ENCODE measurements around the gene SECISBP2L. TPM values are rescaled to one million over a fixed set of nuclear protein-coding genes. Genes with fewer than 3 reads are reported as not detected.

Gene SECISBP2L
- total and polyA plus RNA-seq, 2 of the 4 experiments (the other 2 are of a cell fraction), result 13.1 to 34.1 TPM

DNA sequence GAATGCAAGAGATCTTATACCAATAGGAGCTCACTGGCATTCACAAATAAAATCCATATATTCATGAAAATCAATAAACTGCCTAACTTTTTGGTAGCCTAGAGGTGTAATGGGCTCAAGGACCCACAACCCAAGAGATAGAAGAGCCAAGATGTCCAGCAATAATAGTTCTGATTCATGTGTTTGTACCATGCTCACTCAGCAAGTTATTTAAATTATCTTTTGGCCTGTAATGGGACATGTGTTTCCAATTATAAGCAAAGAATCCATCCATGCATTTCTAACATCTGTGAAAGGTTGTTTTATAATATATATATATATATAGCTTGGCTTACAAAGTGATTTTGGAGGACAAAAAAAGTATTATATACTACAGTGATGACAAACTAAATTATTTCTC is 52.9 kb downstream of the SECISBP2L start:
- CTCF ChIA-PET, result interaction anchor here (0.6 to 1.4 kb wide), 4 partner anchors 11 to 18 kb away, joined by 3 read pairs; no protein-coding TSS in a partner anchor

More for the DNA sequence above, 52.9 kb downstream of the SECISBP2L start:
- dilution Hi-C loops (cut with HindIII; ENCODE audit: low sequenced_read_pairs, unreplicated experiment), result no loop called here
- H2BK5ac ChIP-seq (ENCODE audit: low read depth, low read length, poor library complexity, severe bottlenecking), result no peak overlapping the region
- H2BK20ac ChIP-seq (ENCODE audit: low read depth, low read length), result no peak overlapping the region
- H4K5ac ChIP-seq (ENCODE audit: low read depth, low read length), result no peak overlapping the region
- H3K36me3 ChIP-seq (ENCODE audit: control insufficient read depth, insufficient read depth, low read length), result peaks cover 28% of the 10 kb centered on the region
- H4K8ac ChIP-seq (ENCODE audit: low read depth in 2 of 2, low read length in 2 of 2), result no peak overlapping the region
- H2AK5ac ChIP-seq (ENCODE audit: low read depth, low read length), result no peak overlapping the region
- H3K14ac ChIP-seq (replicated peaks; ENCODE audit: low read depth, low read length), result no peak overlapping the region
- peaks cover 6% of the 10 kb centered on the region; the same call in 1 of the 2 replicates for H3K9me1 ChIP-seq (ENCODE audit: insufficient read depth, low read length)
- H3K9me3 ChIP-seq (ENCODE audit: control insufficient read depth, insufficient read depth, low read length), result no peaks in the 10 kb centered on the region
- H3K56ac ChIP-seq (ENCODE audit: extremely low read depth, insufficient read depth, low read length), result no peak overlapping the region
- POLR2A ChIA-PET (ENCODE audit: unreplicated experiment), result no interaction called here
- H2BK120ac ChIP-seq (ENCODE audit: low read depth, low read length), result no peak overlapping the region
- H3K4me1 ChIP-seq (ENCODE audit: control insufficient read depth, insufficient read depth, low read length), result peaks cover 4% of the 10 kb centered on the region; the same call in 1 of the 2 replicates
- no peak overlapping the region for H2AFZ ChIP-seq (replicated peaks; ENCODE audit: low read length, poor library complexity)
- no peak overlapping the region for H3K23ac ChIP-seq (ENCODE audit: low read depth, low read length)
- no peaks in the 10 kb centered on the region for H4K20me1 ChIP-seq (ENCODE audit: insufficient read depth, low read length)
- H4K91ac ChIP-seq (ENCODE audit: insufficient read depth, low read depth, low read length), result no peak overlapping the region
- no peak overlapping the region for H2AK9ac ChIP-seq (replicated peaks; ENCODE audit: low read depth, low read length, poor library complexity)
- DNase-seq, result peak; percentile 35
- no TSS peak for BruUV-seq (replicated peaks)
- H3K79me1 ChIP-seq (ENCODE audit: low read depth in 1 of 2, low read length in 2 of 2), result peaks cover 12 to 33% of the 10 kb centered on the region in 2 experiments; a peak in 3 of 4 replicates
- TF ChIP-seq BHLHE40 (IDR thresholded peaks at IDR 0.05; ENCODE audit: low read depth, low read length) (no peak), MAZ (IDR thresholded peaks at IDR 0.05; ENCODE audit: borderline replicate concordance, low read depth, low read length) (no peak), MXI1 (IDR thresholded peaks at IDR 0.05; ENCODE audit: borderline replicate concordance, low read depth, low read length) (no peak), CEBPB (IDR thresholded peaks at IDR 0.05; ENCODE audit: low read depth, low read length) (no peak), POLR2A (IDR thresholded peaks at IDR 0.05; ENCODE audit: low read depth, low read length) (no peak), ELK1 (IDR thresholded peaks at IDR 0.05; ENCODE audit: borderline replicate concordance, low read depth, low read length) (no peak), CHD1 (IDR thresholded peaks at IDR 0.05; ENCODE audit: low read depth, low read length) (no peak), NFE2L2 (IDR thresholded peaks at IDR 0.05; ENCODE audit: low read depth, low read length) (no peak), SMC3 (IDR thresholded peaks at IDR 0.05; ENCODE audit: low read depth, low read length) (no peak), USF2 (IDR thresholded peaks at IDR 0.05; ENCODE audit: low read depth, low read length) (no peak), RCOR1 (IDR thresholded peaks at IDR 0.05; ENCODE audit: insufficient replicate concordance, low read length) (no peak), RFX5 (IDR thresholded peaks at IDR 0.05; ENCODE audit: low read depth, low read length) (no peak), MAFK (IDR thresholded peaks at IDR 0.05; ENCODE audit: low read depth, low read length) (no peak), FOS (IDR thresholded peaks at IDR 0.05; ENCODE audit: low read depth, low read length) (no peak), RAD21 (IDR thresholded peaks at IDR 0.05; ENCODE audit: low read length) (no peak)
- TF ChIP-seq, protein P1, sequence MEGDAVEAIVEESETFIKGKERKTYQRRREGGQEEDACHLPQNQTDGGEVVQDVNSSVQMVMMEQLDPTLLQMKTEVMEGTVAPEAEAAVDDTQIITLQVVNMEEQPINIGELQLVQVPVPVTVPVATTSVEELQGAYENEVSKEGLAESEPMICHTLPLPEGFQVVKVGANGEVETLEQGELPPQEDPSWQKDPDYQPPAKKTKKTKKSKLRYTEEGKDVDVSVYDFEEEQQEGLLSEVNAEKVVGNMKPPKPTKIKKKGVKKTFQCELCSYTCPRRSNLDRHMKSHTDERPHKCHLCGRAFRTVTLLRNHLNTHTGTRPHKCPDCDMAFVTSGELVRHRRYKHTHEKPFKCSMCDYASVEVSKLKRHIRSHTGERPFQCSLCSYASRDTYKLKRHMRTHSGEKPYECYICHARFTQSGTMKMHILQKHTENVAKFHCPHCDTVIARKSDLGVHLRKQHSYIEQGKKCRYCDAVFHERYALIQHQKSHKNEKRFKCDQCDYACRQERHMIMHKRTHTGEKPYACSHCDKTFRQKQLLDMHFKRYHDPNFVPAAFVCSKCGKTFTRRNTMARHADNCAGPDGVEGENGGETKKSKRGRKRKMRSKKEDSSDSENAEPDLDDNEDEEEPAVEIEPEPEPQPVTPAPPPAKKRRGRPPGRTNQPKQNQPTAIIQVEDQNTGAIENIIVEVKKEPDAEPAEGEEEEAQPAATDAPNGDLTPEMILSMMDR (conservative IDR thresholded peaks at IDR 0.05; ENCODE audit: low read depth, low read length), result no peak
- no peaks in the 10 kb centered on the region for H3K27me3 ChIP-seq (ENCODE audit: control insufficient read depth, insufficient read depth, low read length)
- intact Hi-C loops (cut with micrococcal nuclease), result no loop called here
- no peak overlapping the region for H3K4me2 ChIP-seq (ENCODE audit: low read depth, low read length)
- H3K27ac ChIP-seq (ENCODE audit: insufficient read depth, low read length), result no peak overlapping the region
- H3K9ac ChIP-seq (ENCODE audit: low read depth, low read length), result no peak overlapping the region
- no peak overlapping the region for H2BK15ac ChIP-seq (ENCODE audit: low read depth, low read length)
- H3K4me3 ChIP-seq (ENCODE audit: insufficient read depth, low read depth, low read length), result no peak overlapping the region
- H3K4ac ChIP-seq (ENCODE audit: low read depth, low read length), result no peak overlapping the region
- in situ Hi-C loops (cut with MboI; ENCODE audit: low sequenced_read_pairs), result no loop called here
- ATAC-seq (ENCODE audit: low read depth), result no peak
- H3K18ac ChIP-seq (ENCODE audit: low read depth, low read length), result no peak overlapping the region
